AG04450 (cell line): Measurements from ENCODE around the gene MAPK11. TPM values are rescaled to one million over a fixed set of nuclear protein-coding genes. Genes with fewer than 3 reads are reported as not detected.
A peak's percentile ranks its signal among the peaks of the same experiment; 100 is the strongest.

Experiments used
- CTCF ChIA-PET: fragments of 300-600, 350-600 bp; formaldehyde crosslinking; extraction: SDS; loops from one replicate; lab custom pipeline; 2022; ENCODE audit warnings: antibody characterized with exemption, inconsistent platforms; lab: Charles Lee
- POLR2A ChIA-PET: fragments of 350-600 bp; formaldehyde crosslinking; extraction: SDS; loops from one replicate; lab custom pipeline; 2021; ENCODE audit warnings: antibody characterized with exemption, inconsistent platforms; lab: Yijun Ruan, JAX
- DNase-seq: peaks from one replicate; pipeline ENCODE4 v3.0.0-alpha.2; 2011; ENCODE audit warnings: low read depth, low spot score
- H3K27ac ChIP-seq: one replicate; pipeline ENCODE4 v1.5.1; 2012; ENCODE audit warnings: low read depth, low read length, control low read depth
- H3K27me3 ChIP-seq: one replicate; pipeline ENCODE4 v1.6.0; 2012; ENCODE audit warnings: low read length; ENCODE audit not compliant: control insufficient read depth, insufficient read depth
- H3K4me3 ChIP-seq: 2 replicates; pipeline ENCODE4 v1.5.1; 2011; ENCODE audit warnings: mild to moderate bottlenecking, low read depth, low read length, control low read depth
- H3K9me3 ChIP-seq: 2 replicates; pipeline ENCODE4 v1.5.1; 2012; ENCODE audit warnings: low read length; ENCODE audit not compliant: control insufficient read depth, insufficient read depth
- polyA plus RNA-seq: library from polyadenylated mRNA; depleted of rRNA; stranded (reverse); fragments of >200 nt; gene quantifications from 2 replicates; pipeline ENCODE4 v1.2.3, GENCODE V29; 2011
- TF ChIP-seq, protein P1 (sequence below): IDR thresholded peaks from 2 replicates; pipeline ENCODE4 v1.5.1; 2011; ENCODE audit warnings: low read depth, low read length, control low read depth, inconsistent platforms

MAPK11 gene
- polyA plus RNA-seq, 1 experiment: 6.7 TPM

DNA sequence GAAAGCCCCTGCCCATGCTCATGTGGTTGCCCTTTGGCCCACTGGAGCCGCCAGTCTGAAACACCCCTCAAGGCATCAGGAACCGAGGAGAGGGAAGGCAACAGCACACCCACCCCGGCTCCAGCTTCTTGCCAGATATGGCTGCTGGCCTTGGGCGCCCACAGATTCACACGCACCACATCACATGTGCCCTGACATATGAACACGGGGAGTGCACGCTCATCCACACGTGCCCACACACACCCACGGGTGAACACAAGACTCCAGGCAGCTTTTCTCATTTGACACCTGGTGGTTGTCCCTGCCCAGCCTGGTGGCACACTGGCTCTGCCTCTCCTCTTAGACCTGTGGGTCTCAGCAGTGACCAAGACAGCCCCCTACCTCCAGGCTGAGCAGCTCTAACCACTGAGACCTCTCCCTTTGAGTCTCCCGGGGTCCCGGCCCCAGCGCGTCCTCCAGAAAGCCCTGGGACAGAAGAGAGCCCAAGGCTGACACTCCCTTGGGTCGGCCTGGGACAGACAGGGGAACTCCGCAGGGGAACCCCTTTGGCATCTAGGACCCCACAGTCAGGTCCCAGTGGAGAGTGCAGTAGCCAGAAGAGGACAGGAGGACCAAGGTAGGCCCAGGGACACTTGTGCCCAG lies 6.0 kb downstream of the MAPK11 start:
- Histone ChIP-seq H3K27ac (no peak overlapping the region), H3K27me3 (no peaks in the 10 kb centered on the region), H3K4me3 (no peak overlapping the region), H3K9me3 (peaks cover 10% of the 10 kb centered on the region; the same call in 1 of the 2 replicates)
- TF ChIP-seq, protein P1, sequence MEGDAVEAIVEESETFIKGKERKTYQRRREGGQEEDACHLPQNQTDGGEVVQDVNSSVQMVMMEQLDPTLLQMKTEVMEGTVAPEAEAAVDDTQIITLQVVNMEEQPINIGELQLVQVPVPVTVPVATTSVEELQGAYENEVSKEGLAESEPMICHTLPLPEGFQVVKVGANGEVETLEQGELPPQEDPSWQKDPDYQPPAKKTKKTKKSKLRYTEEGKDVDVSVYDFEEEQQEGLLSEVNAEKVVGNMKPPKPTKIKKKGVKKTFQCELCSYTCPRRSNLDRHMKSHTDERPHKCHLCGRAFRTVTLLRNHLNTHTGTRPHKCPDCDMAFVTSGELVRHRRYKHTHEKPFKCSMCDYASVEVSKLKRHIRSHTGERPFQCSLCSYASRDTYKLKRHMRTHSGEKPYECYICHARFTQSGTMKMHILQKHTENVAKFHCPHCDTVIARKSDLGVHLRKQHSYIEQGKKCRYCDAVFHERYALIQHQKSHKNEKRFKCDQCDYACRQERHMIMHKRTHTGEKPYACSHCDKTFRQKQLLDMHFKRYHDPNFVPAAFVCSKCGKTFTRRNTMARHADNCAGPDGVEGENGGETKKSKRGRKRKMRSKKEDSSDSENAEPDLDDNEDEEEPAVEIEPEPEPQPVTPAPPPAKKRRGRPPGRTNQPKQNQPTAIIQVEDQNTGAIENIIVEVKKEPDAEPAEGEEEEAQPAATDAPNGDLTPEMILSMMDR: no peak
- ChIA-PET CTCF (interaction anchor here (0.9 kb wide), 1 partner anchor 78 kb away, joined by 4 read pairs; no protein-coding TSS in a partner anchor), POLR2A (interaction anchor here (0.5 kb wide), 1 partner anchor 287 kb away, joined by 3 read pairs; no protein-coding TSS in a partner anchor)
- DNase-seq: no peak

GRCh38 chr22:50262973-50263617 lies 7.1 kb downstream of the MAPK11 start:
- TF ChIP-seq, protein P1: no peak
- ChIA-PET CTCF (interaction anchor here (1.0 kb wide), 2 partner anchors 13 to 79 kb away, joined by 3 to 4 read pairs; no protein-coding TSS in a partner anchor), POLR2A (interaction anchor here (1.0 to 1.4 kb wide), 2 partner anchors 12 to 19 kb away, joined by 3 to 7 read pairs; partner anchors contain the start of genes HDAC10 and TUBGCP6)
- Histone ChIP-seq H3K9me3 (peaks cover 10% of the 10 kb centered on the region; the same call in 1 of the 2 replicates), H3K4me3 (no peak overlapping the region), H3K27me3 (no peaks in the 10 kb centered on the region), H3K27ac (no peak overlapping the region)
- no peak for DNase-seq

- TF ChIP-seq, protein P1: no peak
- H3K27me3 ChIP-seq: no peaks in the 10 kb centered on the region
- no peak overlapping the region for H3K4me3 ChIP-seq
- ChIA-PET POLR2A (interaction anchor here (1.0 to 1.4 kb wide), 2 partner anchors 11 to 18 kb away, joined by 3 to 7 read pairs; partner anchors contain the start of genes HDAC10 and TUBGCP6), CTCF (interaction anchor here (1.0 kb wide), 2 partner anchors 13 to 79 kb away, joined by 3 to 4 read pairs; no protein-coding TSS in a partner anchor)
- H3K27ac ChIP-seq: no peak overlapping the region
- H3K9me3 ChIP-seq: peaks cover 10% of the 10 kb centered on the region; the same call in 1 of the 2 replicates
- no peak for DNase-seq
Measured at GRCh38 chr22:50262460-50262911, 7.7 kb downstream of the MAPK11 start.

- no peak for DNase-seq
- ChIA-PET POLR2A (interaction anchor here (0.6 to 1.9 kb wide), 3 partner anchors 11 to 34 kb away, joined by 3 to 8 read pairs (median 7); partner anchors contain the start of gene HDAC10), CTCF (interaction anchor here (1.0 to 1.3 kb wide), 3 partner anchors 11 to 80 kb away, joined by 3 to 4 read pairs (median 3); partner anchors contain the start of gene HDAC10)
- Histone ChIP-seq H3K9me3 (peaks cover 4% of the 10 kb centered on the region; the same call in 1 of the 2 replicates), H3K27ac (peak within 1 kb of the TSS; percentile 57), H3K4me3 (peak within 1 kb of the TSS; percentile 75), H3K27me3 (no peaks in the 10 kb centered on the region)
- TF ChIP-seq, protein P1: no peak
Measured at GRCh38 chr22:50261615-50262459, 8.3 kb downstream of the MAPK11 start, which contains the start of gene MAPK12. TSS of gene MAPK12 (minus strand) at chr22:50261683. CDS start at chr22:50261509, 174 bp downstream.
